Caco-2 (cell line): ENCODE results near the gene NPAS3. TPM values are rescaled to one million over a fixed set of nuclear protein-coding genes. Genes with fewer than 3 reads are reported as not detected.

Source experiments
- BruUV-seq: library from RNA; stranded (reverse); fragments of 400-500 nt; replicated peaks from 2 replicates; lab custom pipeline; 2021; lab: Mats Ljungman, UMichigan
- CTCF ChIA-PET: fragments of 300-600 bp; sonication (Branson Sonifier 250); formaldehyde crosslinking; loops from one replicate; lab custom pipeline; 2022; ENCODE audit warnings: antibody characterized with exemption; lab: Charles Lee
- POLR2A ChIA-PET: fragments of 300-600 bp; sonication (Branson Sonifier 250); formaldehyde crosslinking; loops from one replicate; lab custom pipeline; 2022; ENCODE audit warnings: antibody characterized with exemption; lab: Charles Lee
- DNase-seq, 2 experiments: peaks; one replicate each; pipeline versions ENCODE4 v3.0.0 to v3.0.0-alpha.2; 2020 to 2022
- H3K27me3 ChIP-seq: replicated peaks from 2 replicates; pipeline ENCODE4 v1.6.0; 2011; ENCODE audit warnings: low read length; ENCODE audit not compliant: control insufficient read depth, insufficient read depth
- H3K36me3 ChIP-seq: 2 replicates; pipeline ENCODE4 v1.5.1; 2011; ENCODE audit warnings: low read length; ENCODE audit not compliant: control insufficient read depth, insufficient read depth
- H3K4me1 ChIP-seq: fragments of 250-450 bp; sonication (Bioruptor Pico); 2 replicates; pipeline ENCODE4 v1.5.1; 2020; ENCODE audit warnings: mild to moderate bottlenecking
- H3K4me3 ChIP-seq: 2 replicates; pipeline ENCODE4 v1.5.1; 2011; ENCODE audit warnings: low read depth, mild to moderate bottlenecking, control low read depth, low read length
- H3K9me3 ChIP-seq: fragments of 250-450 bp; sonication (Bioruptor Pico); 2 replicates; pipeline ENCODE4 v1.5.1; 2020; ENCODE audit warnings: mild to moderate bottlenecking, moderate library complexity
- H3K27ac Mint-ChIP-seq: one replicate; pipeline ENCODE4 v1.8.0; 2022; ENCODE audit warnings: mixed read lengths; ENCODE audit not compliant: unreplicated experiment
- H3K27me3 Mint-ChIP-seq: one replicate; pipeline ENCODE4 v1.8.0; 2022; ENCODE audit warnings: mixed read lengths; ENCODE audit not compliant: insufficient read depth, unreplicated experiment
- H3K36me3 Mint-ChIP-seq: one replicate; pipeline ENCODE4 v1.8.0; 2022; ENCODE audit warnings: mild to moderate bottlenecking, mixed read lengths; ENCODE audit not compliant: insufficient read depth, unreplicated experiment
- H3K4me1 Mint-ChIP-seq: one replicate; pipeline ENCODE4 v1.8.0; 2022; ENCODE audit warnings: low read depth, mixed read lengths; ENCODE audit not compliant: unreplicated experiment
- H3K4me3 Mint-ChIP-seq: one replicate; pipeline ENCODE4 v1.8.0; 2022; ENCODE audit warnings: mild to moderate bottlenecking, moderate library complexity, mixed read lengths; ENCODE audit not compliant: unreplicated experiment
- H3K9me3 Mint-ChIP-seq: one replicate; pipeline ENCODE4 v1.8.0; 2022; ENCODE audit warnings: mixed read lengths; ENCODE audit not compliant: unreplicated experiment
- intact Hi-C: fragments of 100-400 bp; cut with micrococcal nuclease; formaldehyde crosslinking; loops from one replicate; pipeline ENCODE4 v1.10.0; 2022; ENCODE audit not compliant: unreplicated experiment
- total RNA-seq: library from RNA; stranded (reverse); gene quantifications from 2 replicates; pipeline ENCODE4 v1.2.3, GENCODE V29; 2022
- TF ChIP-seq, protein P1 (sequence below), 2 experiments: fragments of 200-600 bp in 1 of 2; IDR thresholded peaks; 1 replicate in 1 of 2; 2 replicates in 1 of 2; pipeline versions ENCODE4 v1.5.1 to v1.8.0; 2011 to 2022; ENCODE audit warnings: antibody characterized with exemption in 1 of 2, control low read depth in 1 of 2, inconsistent platforms in 1 of 2, low read depth in 1 of 2, low read length in 1 of 2, mild to moderate bottlenecking in 1 of 2, moderate library complexity in 1 of 2; ENCODE audit not compliant: insufficient read depth in 1 of 2, severe bottlenecking in 1 of 2, unreplicated experiment in 1 of 2

Gene NPAS3
- total RNA-seq, 1 experiment from 2014 or later = not detected

DNA sequence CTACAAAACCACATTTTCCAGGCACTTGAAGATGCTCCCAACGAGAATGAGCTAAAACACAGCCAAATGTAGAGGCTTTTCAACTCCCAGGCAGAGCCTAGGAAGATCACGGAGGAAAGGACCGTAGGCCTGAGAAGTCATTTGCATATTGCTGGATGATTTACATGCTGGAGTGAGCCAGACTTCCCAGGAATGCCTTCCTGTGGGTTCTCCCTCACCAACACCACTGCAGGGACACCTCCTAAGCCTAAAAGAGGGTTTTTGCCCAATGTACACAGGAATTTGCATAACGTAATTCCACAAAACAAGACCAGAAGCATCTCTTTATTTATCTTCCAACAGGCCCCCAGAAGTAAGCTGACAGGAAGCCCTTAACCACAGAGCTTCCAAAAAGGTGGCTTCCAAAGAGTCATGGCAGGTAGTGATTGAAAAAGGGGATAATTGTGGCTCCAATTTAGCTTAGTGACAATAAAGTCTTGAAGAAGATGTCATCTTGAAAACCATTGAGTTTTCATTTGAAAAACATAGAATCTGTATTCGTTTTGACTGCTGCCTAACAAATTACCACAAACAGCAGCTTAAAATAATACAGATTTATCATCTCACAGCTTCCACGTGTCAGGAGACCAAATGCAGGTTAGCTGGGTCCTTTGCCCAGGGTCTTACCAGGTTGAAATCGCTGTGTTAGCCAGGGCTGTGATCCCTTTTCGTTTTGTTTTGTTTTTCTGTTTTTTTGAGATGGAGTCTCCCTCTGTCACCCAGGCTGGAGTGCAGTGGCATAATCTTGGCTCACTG is 896.0 kb downstream of the NPAS3 start:
- POLR2A ChIA-PET = interaction anchor here (0.6 kb wide), 1 partner anchor 11 kb away, joined by 4 read pairs; no protein-coding TSS in a partner anchor
- TF ChIP-seq, protein P1, sequence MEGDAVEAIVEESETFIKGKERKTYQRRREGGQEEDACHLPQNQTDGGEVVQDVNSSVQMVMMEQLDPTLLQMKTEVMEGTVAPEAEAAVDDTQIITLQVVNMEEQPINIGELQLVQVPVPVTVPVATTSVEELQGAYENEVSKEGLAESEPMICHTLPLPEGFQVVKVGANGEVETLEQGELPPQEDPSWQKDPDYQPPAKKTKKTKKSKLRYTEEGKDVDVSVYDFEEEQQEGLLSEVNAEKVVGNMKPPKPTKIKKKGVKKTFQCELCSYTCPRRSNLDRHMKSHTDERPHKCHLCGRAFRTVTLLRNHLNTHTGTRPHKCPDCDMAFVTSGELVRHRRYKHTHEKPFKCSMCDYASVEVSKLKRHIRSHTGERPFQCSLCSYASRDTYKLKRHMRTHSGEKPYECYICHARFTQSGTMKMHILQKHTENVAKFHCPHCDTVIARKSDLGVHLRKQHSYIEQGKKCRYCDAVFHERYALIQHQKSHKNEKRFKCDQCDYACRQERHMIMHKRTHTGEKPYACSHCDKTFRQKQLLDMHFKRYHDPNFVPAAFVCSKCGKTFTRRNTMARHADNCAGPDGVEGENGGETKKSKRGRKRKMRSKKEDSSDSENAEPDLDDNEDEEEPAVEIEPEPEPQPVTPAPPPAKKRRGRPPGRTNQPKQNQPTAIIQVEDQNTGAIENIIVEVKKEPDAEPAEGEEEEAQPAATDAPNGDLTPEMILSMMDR (IDR thresholded peaks at IDR 0.05; ENCODE audit: insufficient read depth in 1 of 2, low read depth in 1 of 2, low read length in 1 of 2, severe bottlenecking in 1 of 2, unreplicated experiment in 1 of 2) = no peak
- Mint-ChIP-seq H3K36me3 (no peaks in the 10 kb centered on the region), H3K4me3 (no peak overlapping the region), H3K27ac (no peak overlapping the region), H3K4me1 (no peaks in the 10 kb centered on the region), H3K27me3 (no peaks in the 10 kb centered on the region), H3K9me3 (no peaks in the 10 kb centered on the region)
- DNase-seq = no peak
- Histone ChIP-seq H3K27me3 (no peaks in the 10 kb centered on the region), H3K4me1 (peaks cover 10% of the 10 kb centered on the region), H3K4me3 (no peak overlapping the region), H3K36me3 (no peaks in the 10 kb centered on the region), H3K9me3 (no peaks in the 10 kb centered on the region)
- no TSS peak for BruUV-seq
- intact Hi-C loops = no loop called here
- CTCF ChIA-PET = interaction anchor here (0.8 to 1.5 kb wide), 2 partner anchors 489 kb away, joined by 3 to 5 read pairs; no protein-coding TSS in a partner anchor

DNA sequence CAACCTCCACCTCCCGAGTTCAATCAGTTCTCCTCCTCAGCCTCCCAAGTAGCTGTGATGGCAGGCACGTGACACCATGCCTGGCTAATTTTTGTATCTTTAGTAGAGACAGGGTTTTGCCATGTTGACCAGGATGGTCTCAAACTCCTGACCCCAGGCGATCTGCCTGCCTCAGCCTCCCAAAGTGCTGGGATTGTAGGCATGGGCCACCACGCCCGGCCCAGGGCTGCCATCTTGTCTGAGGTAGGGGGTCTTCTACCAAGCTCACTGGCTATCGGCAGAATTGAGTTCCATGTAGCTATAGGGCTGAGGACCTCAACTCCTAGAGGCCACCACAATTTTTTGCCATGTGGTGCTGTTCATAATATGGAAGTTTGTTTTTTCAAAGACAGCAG is 896.6 kb downstream of the NPAS3 start:
- Histone ChIP-seq H3K27me3 (no peaks in the 10 kb centered on the region), H3K4me3 (no peak overlapping the region), H3K36me3 (no peaks in the 10 kb centered on the region), H3K4me1 (peaks cover 10% of the 10 kb centered on the region), H3K9me3 (no peaks in the 10 kb centered on the region)
- no peak for DNase-seq
- TF ChIP-seq, protein P1 (IDR thresholded peaks at IDR 0.05; ENCODE audit: insufficient read depth in 1 of 2, low read depth in 1 of 2, low read length in 1 of 2, severe bottlenecking in 1 of 2, unreplicated experiment in 1 of 2) = no peak
- ChIA-PET CTCF (interaction anchor here (0.8 kb wide), 1 partner anchor 488 kb away, joined by 3 read pairs; no protein-coding TSS in a partner anchor), POLR2A (no interaction called here)
- no TSS peak for BruUV-seq
- Mint-ChIP-seq H3K27me3 (no peaks in the 10 kb centered on the region), H3K4me3 (no peak overlapping the region), H3K27ac (no peak overlapping the region), H3K9me3 (no peaks in the 10 kb centered on the region), H3K4me1 (no peaks in the 10 kb centered on the region), H3K36me3 (no peaks in the 10 kb centered on the region)
- intact Hi-C loops = no loop called here

DNA sequence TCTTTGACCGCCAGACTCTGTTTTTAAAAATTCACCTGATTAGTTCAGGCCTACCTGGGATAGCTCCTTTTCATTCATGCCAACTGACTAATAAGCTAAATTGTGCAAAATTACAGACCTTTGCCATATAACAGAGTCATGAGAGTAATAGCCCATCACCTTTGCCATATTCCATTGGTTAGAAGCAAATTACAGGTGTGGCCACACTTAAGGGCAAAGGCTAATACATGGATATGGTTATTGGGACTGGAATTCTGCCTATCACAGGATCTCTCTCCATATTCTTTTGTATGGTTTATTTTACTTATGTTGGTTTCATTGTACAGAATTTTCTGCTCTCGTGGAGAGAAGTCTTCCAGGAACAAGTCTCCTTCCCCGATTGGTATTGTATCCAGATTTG is 897.0 kb downstream of the NPAS3 start:
- Mint-ChIP-seq H3K27me3 (no peaks in the 10 kb centered on the region), H3K4me1 (no peaks in the 10 kb centered on the region), H3K4me3 (no peak overlapping the region), H3K27ac (no peak overlapping the region), H3K36me3 (no peaks in the 10 kb centered on the region), H3K9me3 (no peaks in the 10 kb centered on the region)
- TF ChIP-seq, protein P1 (IDR thresholded peaks at IDR 0.05; ENCODE audit: insufficient read depth in 1 of 2, low read depth in 1 of 2, low read length in 1 of 2, severe bottlenecking in 1 of 2, unreplicated experiment in 1 of 2) = no peak
- Histone ChIP-seq H3K36me3 (no peaks in the 10 kb centered on the region), H3K4me1 (peaks cover 10% of the 10 kb centered on the region), H3K27me3 (no peaks in the 10 kb centered on the region), H3K9me3 (no peaks in the 10 kb centered on the region), H3K4me3 (no peak overlapping the region)
- DNase-seq = no peak
- ChIA-PET CTCF (interaction anchor here (0.8 kb wide), 1 partner anchor 487 kb away, joined by 3 read pairs; no protein-coding TSS in a partner anchor), POLR2A (no interaction called here)
- intact Hi-C loops = no loop called here
- BruUV-seq = no TSS peak
